Ovary (tissue), 9 donors: ENCODE results near the gene TMEM115. TPM values are rescaled to one million over a fixed set of nuclear protein-coding genes. Genes with fewer than 3 reads are reported as not detected.
A peak's percentile ranks its signal among the peaks of the same experiment; 100 is the strongest.

ENCODE experiments used
- DNase-seq, 5 donors: peaks; one replicate each; pipeline ENCODE4 v3.0.0-alpha.2; 2019 to 2020
- H3K27ac ChIP-seq, 2 donors: fragments of 200-600 bp; one replicate each; pipeline versions ENCODE4 v1.5.1 to v1.8.0; 2019 to 2022
- H3K27me3 ChIP-seq: fragments of 200-600 bp; one replicate; pipeline ENCODE4 v1.8.0; 2022
- H3K36me3 ChIP-seq: fragments of 200-600 bp; sonication (generic); one replicate; pipeline ENCODE4 v1.5.1; 2019
- H3K4me1 ChIP-seq: one replicate; pipeline ENCODE4 v1.8.1; 2013; ENCODE audit warnings: mild to moderate bottlenecking, moderate library complexity; ENCODE audit not compliant: insufficient read depth
- H3K4me3 ChIP-seq: fragments of 200-600 bp; sonication (generic); one replicate; pipeline ENCODE4 v1.5.1; 2017
- H3K9me3 ChIP-seq, 2 donors: fragments of 200-600 bp in 1 of 2; sonication (generic) in 1 of 2; one replicate each; pipeline versions ENCODE4 v1.5.1 to v1.8.1; 2013 to 2019; ENCODE audit warnings: mild to moderate bottlenecking in 1 of 2, moderate library complexity in 1 of 2
- CTCF ChIP-seq, 3 donors: fragments of 450-650 bp in 2 of 3; fragments of 200-600 bp in 1 of 3; IDR thresholded peaks; one replicate each; pipeline versions ENCODE4 v1.5.1 to v1.8.0; 2016 to 2022; ENCODE audit warnings: antibody characterized with exemption in 3 of 3, mild to moderate bottlenecking in 1 of 3
- EP300 ChIP-seq: sonication (generic); formaldehyde crosslinking; IDR thresholded peaks from one replicate; pipeline ENCODE4 v1.6.1; 2017; ENCODE audit warnings: antibody characterized with exemption
- POLR2A ChIP-seq: fragments of 450-650 bp; IDR thresholded peaks from one replicate; pipeline ENCODE4 v1.6.1; 2017; ENCODE audit warnings: antibody characterized with exemption, mild to moderate bottlenecking, moderate library complexity
- WGBS, 3 donors: extraction: QIAGEN DNeasy Blood & Tissue Kit in 1 of 3; methylation state at CpG; one replicate each; pipeline versions ENCODE4 v1.1.5 to v1.1.7; 2013 to 2017; 5-methylcytosine and 5-hydroxymethylcytosine counted together
- intact Hi-C, 4 donors: fragments of 100-400 bp; cut with DNase I; formaldehyde crosslinking; loops; one replicate each; pipeline versions ENCODE4 v1.11.0 to v1.15.1; 2022 to 2023
- polyA plus RNA-seq, 2 donors: library from polyadenylated mRNA; stranded (reverse); fragments of 200-250 nt in 1 of 2; fragments of 350-450 nt in 1 of 2; fragmentation: Illumina TruSeq in 1 of 2; extraction: RNeasy Lipid Tissue Mini Kit (QIAGEN cat#74804) in 1 of 2; gene quantifications; one replicate each; pipeline ENCODE4 v1.2.3, GENCODE V29; 2013 to 2014
- total RNA-seq, 7 donors: library from RNA; depleted of rRNA in 2 of 7; stranded (reverse); fragments of >200 nt in 2 of 7; fragmentation: NEBNext Ultra II Directional in 3 of 7; extraction: Animal tissue kit (Norgen Biotek cat#: 25700) in 3 of 7; gene quantifications; one replicate each; pipeline versions ENCODE4 v1.1.0 to v1.2.4, GENCODE V29; 2016 to 2023
- donor health status: DM: no; HTN: no; CAD: no; lungs with moderate emphysema.
- donor health status: DM: no; HTN: no; CAD: no.
- donor health status: Bipolar disorder and iron deficiency.
- donor health status: DM: yes; HTN: yes; CAD: no.
- donor health status: DM: no; HTN: no; CAD: no.
- donor health status: DM: yes; HTN: yes; CAD: no.

The TMEM115 gene
- total and polyA plus RNA-seq, 9 donors: 8.5 to 58.4 (median 36.9) TPM

- intact Hi-C loops: no loop called here
- Histone ChIP-seq H3K36me3 (no peaks in the 10 kb centered on the region), H3K4me3 (peak overlapping the region; percentile 82), H3K27me3 (no peaks in the 10 kb centered on the region), H3K27ac (peak overlapping the region; percentile 83 to 91), H3K9me3 (no peaks in the 10 kb centered on the region), H3K4me1 (peaks cover 16% of the 10 kb centered on the region)
- TF ChIP-seq POLR2A (no peak), CTCF (IDR thresholded peaks at IDR 0.05) (no peak), EP300 (no peak)
- WGBS, 3 donors: 0 to 1% (median 1%) methylated on average over 15 to 31 of the region's 31 CpGs
- no peak for DNase-seq
Measured at GRCh38 chr3:50336452-50337174, 22.7 kb downstream of the TMEM115 start.

GRCh38 chr3:50334339-50335075, 24.8 kb downstream of the TMEM115 start:
- 55 to 67% (median 61%) methylated on average over 5 of the region's 5 CpGs for WGBS, 3 donors
- peak overlapping the region in 1 of 2 donors; percentile 39 for H3K27ac ChIP-seq
- peaks cover 7% of the 10 kb centered on the region for H3K4me1 ChIP-seq
- H3K27me3 ChIP-seq: no peaks in the 10 kb centered on the region
- TF ChIP-seq EP300 (no peak), POLR2A (no peak), CTCF (IDR thresholded peaks at IDR 0.05) (no peak)
- no peaks in the 10 kb centered on the region for H3K9me3 ChIP-seq
- DNase-seq: no peak
- no peak overlapping the region for H3K4me3 ChIP-seq
- intact Hi-C loops: no loop called here
- no peaks in the 10 kb centered on the region for H3K36me3 ChIP-seq

- H3K27me3 ChIP-seq: no peaks in the 10 kb centered on the region
- H3K27ac ChIP-seq: peak overlapping the region in 1 of 2 donors; percentile 39
- DNase-seq: no peak
- H3K4me3 ChIP-seq: no peak overlapping the region
- H3K9me3 ChIP-seq: no peaks in the 10 kb centered on the region
- 58 to 62% (median 60%) methylated on average over 12 of the region's 12 CpGs for WGBS, 3 donors
- H3K4me1 ChIP-seq: peaks cover 6% of the 10 kb centered on the region
- H3K36me3 ChIP-seq: no peaks in the 10 kb centered on the region
- TF ChIP-seq CTCF (IDR thresholded peaks at IDR 0.05): no peak
- no peak for TF ChIP-seq EP300
- no peak for TF ChIP-seq POLR2A
- intact Hi-C loops: no loop called here
Measured at GRCh38 chr3:50333744-50334328, 25.5 kb downstream of the TMEM115 start.

- Histone ChIP-seq H3K4me3 (no peak overlapping the region), H3K4me1 (peaks cover 10% of the 10 kb centered on the region), H3K9me3 (no peaks in the 10 kb centered on the region), H3K27ac (no peak overlapping the region), H3K36me3 (no peaks in the 10 kb centered on the region), H3K27me3 (no peaks in the 10 kb centered on the region)
- DNase-seq: no peak
- intact Hi-C loops: no loop called here
- WGBS, 3 donors: 94 to 95% (median 94%) methylated on average over 19 of the region's 19 CpGs
- TF ChIP-seq EP300 (no peak), POLR2A (no peak), CTCF (IDR thresholded peaks at IDR 0.05) (no peak)
Measured at GRCh38 chr3:50331364-50331907, 27.9 kb downstream of the TMEM115 start.
